Activated T-cell treated with anti-CD3 and anti-CD28 coated beads for 48 hours (primary cell): ENCODE results near the gene STIM1.
A peak's percentile ranks its signal among the peaks of the same experiment; 100 is the strongest.

Source experiments
- DNase-seq: peaks from one replicate; pipeline ENCODE4 v3.0.0-alpha.2; 2020; ENCODE audit warnings: low read depth

The STIM1 gene

DNA sequence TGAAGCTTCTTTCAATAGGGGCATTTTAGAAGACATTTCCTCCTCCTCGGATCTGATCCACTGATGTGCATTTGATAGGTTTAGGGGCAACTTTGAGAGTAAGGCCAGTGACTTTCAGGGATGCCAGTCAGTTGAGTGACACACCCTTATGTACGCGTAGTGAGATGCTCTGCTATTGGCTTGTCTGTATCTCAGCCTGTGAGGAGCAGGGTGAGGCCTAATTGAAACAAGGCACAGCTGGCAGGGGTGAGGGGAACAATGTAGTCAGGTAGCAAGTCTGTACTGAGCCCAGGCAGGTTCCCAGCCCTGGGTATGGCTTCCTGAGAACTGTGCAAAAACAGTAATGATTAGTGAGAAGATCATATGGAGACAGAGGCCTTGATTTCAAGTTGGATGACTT lies 61.5 kb downstream of the STIM1 start:
- peak; percentile 15 for DNase-seq

DNA sequence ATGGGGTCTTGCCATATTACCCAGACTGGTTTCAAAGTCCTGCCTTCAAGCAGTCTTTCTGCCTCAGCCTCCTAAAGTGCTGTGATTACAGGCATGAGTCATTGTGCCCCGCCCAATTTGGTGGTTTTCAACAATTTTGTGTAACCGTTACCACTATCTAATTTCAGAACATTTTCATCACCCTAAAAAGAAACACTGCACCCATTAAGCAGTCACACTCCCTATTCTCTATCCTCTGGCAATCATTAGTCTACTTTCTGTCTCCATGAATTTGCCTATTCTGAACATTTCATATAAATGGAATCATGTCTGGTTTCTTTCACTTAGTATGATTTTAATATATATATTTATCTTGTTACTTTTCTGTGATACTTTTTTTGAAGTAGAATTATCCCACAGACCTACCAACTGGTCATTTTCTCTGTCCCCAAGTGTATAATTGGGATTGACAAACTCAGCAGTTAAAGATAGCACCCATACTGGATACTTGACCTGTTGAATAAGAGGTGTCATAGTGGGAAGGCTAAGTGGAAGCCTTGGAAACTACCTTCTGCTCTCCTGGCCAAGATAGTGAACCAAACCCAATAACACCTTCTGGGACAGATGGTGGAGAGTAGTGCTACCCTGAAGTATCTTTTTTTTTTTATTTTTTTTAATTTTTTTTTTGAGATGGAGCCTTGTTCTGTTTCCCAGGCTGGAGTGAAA lies 64.8 kb downstream of the STIM1 start:
- peak; percentile 61 for DNase-seq

DNA sequence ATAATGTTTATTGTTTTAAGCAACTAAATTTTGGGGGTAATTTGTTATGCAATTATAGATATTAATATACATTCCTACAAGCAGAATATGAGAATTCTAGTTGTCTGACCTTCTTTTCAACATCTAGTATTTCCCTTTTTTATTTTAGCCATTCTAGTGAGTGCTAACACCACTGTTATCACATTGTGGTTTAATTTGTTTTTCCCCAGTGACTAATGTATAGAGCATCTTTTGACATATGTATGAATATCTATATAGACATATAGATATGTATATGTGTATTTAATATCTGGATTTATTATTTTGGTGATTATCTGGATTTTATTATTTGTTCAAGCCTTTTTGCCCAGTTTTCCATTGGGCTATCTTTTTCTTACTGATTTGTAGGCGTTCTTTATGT lies 66.6 kb downstream of the STIM1 start:
- no peak for DNase-seq

DNA sequence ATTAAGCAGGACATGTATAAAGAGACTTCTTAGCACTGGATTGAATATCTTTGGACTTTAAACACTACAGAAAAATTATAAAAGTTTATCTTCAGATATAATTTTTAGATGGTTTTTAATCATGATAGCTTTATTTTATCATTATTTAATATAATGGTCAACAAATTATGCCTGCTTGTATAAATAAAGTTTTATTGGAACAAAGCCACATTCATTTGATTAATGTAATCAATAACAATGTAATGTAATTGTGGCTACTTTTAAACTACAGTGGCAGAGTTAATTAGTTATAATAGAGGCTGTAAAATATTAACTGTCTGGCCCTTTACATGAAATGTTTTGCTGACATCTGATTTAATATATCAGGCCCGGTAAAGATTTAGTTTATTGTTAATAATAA lies 70.0 kb downstream of the STIM1 start:
- no peak for DNase-seq

GRCh38 chr11:3926458-3927095 lies 71.1 kb downstream of the STIM1 start:
- no peak for DNase-seq

DNA sequence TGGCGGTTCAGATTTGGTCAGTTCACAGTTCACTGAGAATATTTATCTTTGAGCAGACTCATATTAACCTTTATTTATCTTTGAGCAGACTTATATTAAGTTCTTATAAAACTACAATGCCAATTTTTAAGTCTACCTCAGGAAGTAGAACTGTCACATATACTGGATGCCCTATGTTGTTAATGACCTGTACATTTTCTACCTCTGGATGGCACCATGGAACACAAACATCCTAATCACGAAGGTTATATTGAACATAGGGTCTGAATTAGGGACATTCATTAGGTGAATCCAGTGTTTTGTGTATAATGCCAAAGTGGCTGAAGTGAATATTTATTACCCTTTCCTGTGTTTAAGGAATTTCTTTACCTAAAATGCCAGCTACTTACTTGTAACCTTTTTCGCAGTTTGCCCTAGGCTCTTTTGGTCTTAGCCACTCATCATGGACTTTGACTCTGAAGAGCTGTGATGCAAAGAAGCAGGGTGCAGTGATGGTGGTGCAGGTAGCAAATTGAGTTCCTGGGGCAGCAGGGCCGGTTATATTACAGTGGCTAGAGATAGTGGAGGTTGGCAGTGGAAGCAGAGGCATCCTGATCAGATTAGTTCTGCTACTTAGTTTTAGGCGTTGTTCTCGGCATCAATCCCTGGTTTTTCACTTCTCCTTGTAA lies 71.8 kb downstream of the STIM1 start:
- no peak for DNase-seq

DNA sequence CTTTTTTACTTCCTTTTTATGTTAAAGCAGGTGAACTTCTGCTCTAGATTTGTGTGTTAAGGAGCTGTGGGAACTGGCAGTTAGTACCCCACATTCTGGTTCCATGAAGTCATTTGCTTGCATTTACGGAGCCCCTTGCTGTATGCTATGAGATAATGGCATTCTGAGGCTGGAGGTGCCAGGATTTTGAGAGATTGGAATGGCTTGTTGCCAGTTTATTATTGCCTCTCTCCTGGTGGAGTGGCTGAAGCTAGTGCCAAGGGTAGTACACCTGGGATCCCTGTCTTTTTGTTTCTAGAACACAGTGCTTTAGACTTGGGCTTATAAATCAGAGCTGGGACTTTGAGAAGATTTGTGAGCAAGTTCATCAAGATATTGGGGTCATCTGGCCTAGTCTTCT lies 73.8 kb downstream of the STIM1 start:
- DNase-seq: no peak

- no peak for DNase-seq
These were observed 74.2 kb downstream of the STIM1 start for GRCh38 chr11:3929649-3930048.

DNA sequence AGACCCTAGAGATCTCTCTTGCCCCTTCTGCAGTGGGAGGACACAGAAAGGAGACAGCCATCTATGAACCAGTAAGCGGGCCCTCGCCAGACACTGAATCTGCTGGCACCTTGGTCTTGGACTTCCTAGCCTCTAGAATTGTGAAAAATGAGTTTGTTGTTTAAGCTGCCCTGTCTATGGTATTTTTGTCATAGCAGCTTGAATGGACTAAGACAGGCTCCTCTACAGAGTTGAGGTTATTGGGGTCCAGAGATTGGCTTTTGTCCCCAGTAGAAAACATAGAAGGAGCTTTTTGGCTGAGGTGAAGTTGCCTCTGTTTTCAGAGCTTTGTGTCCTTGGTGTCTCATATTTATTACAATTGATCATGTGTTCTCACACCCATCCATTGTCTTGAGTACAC lies 77.2 kb downstream of the STIM1 start:
- DNase-seq: no peak

DNA sequence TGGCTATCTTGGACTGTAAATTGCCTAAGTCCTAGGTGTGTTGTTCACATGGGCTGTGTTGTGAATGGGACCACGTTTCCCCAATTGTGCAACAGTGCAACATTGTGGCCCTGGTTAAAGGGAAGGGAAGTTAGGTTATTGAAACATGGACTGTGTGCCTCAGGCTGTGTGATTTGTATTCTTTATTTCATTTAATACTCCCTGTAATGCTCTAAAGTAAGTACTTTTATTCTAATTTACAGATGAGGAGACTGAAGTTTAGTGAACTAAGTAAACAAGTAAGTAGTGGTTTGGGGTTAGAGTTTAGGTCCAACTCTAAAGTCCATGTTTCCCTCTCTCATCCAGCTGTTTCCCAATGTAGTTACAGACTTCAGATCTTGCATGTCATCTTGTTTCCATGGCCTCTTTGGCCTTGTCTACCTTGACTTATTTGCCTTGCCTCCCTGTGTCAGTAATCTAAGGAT lies 77.7 kb downstream of the STIM1 start:
- DNase-seq: no peak

GRCh38 chr11:3934658-3935057 lies 79.2 kb downstream of the STIM1 start:
- no peak for DNase-seq

DNA sequence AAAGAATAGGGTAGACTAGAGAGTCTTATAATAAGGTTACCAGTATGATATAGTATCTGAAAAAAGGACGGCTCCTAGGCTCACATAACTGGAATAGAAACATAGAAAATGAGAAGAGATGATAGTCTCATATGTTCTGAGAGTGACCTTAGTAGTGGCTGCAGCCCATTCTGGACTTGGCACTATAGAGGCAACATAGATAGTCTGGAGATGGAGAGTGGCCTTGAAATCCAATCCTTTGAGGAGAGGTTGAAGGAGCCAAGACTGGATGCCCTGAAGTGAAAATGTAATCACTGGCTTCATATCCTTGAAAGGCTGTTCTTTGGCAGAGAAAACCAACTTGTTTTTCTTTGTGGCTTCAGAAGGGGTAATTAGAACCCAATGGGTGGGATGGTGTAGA lies 81.1 kb downstream of the STIM1 start:
- no peak for DNase-seq

GRCh38 chr11:3939211-3939610 lies 83.7 kb downstream of the STIM1 start:
- DNase-seq: no peak

DNA sequence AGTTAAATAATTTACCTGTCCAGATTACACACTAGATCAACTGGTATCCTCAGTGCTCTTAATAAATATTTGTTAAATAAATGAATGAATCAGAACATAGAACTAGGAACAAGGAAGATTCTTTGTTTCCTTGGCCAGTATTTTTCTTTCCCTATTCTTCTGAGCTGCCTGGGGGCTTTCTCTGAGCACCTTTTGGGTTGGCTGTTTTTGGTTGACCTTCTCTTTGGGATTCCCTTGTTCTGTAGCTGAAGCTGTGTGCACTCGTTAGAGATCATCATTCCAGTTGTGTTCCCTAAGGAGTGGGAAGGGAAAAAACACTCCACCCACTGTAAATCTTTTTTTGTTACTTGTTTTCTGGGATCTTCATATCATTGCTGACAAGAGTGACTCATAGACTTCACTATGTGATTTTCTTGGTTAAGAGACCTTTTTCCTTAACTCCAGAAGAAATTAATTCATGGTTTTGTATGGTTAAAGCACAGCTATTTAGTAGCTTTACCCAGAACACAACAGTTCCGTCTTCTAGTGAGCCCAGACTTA lies 84.3 kb downstream of the STIM1 start:
- no peak for DNase-seq

GRCh38 chr11:3942160-3942955 lies 86.9 kb downstream of the STIM1 start:
- no peak for DNase-seq

DNA sequence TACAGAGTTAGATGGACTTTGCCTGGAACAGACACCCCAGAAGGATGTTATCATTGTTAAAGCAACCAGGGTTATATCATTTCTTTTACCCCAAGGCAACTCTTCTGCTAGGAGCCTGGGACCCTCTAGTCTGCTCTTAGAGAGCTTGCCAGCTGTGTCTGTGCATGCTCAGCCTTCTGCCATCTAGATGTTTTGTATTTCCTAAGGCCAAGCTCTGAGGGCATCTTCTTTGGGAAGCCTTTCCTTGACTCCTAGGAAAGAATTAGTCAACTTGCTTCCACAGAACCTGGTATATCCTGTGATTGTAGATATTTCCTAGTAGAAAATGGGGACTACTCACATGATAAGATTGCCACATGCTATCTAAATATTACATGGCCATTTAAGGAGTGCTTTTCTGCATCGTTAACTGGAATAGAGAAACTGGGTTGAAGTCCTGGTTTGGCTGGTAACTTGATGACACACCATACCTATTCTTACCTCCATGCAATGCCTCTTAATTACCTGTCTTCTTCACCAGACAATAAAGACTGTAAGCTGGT lies 87.6 kb downstream of the STIM1 start:
- no peak for DNase-seq

DNA sequence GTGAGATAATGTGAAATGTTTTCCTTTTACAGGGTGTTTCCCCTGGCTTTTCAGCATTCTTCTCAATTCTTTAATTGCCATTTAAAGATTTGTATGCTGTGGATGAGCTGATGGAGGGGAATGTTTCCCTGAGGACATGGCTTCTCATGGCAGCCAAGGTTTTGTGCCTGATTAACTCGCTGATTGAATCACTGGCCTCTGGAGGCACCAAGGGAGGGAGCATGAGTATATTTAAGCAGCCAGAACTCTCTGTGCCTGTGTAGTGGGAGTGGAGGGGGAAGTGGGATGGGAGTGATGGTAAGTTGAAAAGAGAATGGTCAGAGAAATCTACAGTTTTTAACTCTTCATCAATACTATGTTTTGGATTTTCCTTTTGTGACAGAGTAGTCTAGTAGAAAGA lies 88.7 kb downstream of the STIM1 start:
- DNase-seq: no peak

DNA sequence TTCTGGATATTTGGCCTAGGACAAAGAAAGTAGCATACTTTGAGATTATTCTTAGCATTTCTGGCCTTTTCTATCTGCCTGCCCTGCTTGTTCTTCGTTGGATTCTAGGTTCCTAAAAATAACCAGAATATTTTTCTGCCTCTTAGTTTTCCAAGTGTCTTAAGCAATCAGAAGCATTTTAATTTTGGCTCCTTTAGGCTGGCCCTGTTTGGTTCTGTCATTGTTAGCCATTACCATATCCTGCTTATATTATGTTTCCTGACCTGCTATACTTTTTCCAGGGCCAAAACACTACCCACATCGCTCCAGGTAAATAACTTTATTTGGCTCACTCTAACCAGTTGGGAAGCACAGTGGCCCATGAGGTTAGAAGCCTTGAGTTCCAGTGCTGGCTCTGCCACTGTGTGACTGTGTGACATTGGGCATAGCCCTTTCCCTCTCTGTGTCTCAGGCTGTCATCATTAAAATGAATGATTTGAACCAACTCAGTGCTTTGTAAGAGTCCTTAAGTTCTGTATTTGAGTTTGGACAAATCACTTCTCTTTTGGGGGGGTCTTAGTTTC lies 91.1 kb downstream of the STIM1 start:
- no peak for DNase-seq

- DNase-seq: no peak
These were observed 91.6 kb downstream of the STIM1 start for GRCh38 chr11:3947061-3947460.

DNA sequence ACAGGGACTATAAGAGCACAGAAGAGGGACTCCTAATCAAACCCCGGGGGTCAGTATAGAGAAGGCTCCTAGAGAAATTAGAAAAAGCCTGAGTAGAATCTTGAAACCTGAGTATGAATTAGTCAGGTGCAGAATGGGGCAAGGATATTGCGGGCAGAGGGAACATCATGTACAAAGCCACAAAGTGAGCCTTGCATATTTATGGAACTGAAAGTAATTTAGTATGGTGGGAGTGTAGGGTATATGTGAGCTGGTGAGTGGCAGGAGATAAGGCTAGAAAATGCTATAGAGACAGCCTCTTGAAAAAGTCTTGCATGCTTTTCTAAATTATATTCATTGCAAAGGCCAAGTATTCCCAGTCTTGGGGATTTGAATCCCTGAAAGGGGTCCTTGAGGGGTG lies 93.7 kb downstream of the STIM1 start:
- DNase-seq: no peak

DNA sequence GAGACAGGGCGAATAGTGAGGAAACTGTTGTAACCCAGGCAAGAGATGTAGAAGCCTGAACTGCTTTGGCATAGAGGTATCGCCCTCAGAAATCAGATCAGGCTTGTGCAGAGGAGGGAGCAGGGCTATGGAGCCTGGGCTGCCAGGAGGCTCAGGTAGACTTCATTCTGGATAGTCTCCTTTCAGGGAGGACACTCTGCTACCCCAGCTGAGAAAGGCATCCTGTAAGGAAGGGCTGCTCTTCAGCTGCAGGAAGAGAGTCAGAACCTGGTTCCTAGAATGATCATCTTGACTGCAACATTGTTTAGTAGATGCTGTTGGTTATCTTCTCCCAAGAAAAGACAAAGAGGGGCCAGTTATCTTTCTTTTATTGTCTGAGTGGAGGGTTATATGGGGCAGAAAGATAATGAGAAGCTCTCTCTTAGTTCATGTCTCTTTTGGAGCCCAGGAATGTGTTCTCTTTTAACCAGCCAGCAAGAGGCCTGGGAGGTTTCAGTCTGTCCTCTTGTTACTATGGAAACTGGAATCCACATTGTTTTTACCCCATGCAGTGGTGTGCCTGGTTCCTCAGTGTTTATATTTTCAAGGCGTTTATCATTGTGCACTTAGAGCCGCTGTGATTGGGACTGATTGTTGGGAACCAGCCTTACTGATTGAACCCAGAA lies 95.7 kb downstream of the STIM1 start:
- DNase-seq: no peak
